HepG2 (cell line): ENCODE data around the gene STRN3. TPM values are rescaled to one million over a fixed set of nuclear protein-coding genes. Genes with fewer than 3 reads are reported as not detected.

Experiments
- EEA1 ChIP-seq: sonication (generic); formaldehyde crosslinking; IDR thresholded peaks from 2 replicates; pipeline ENCODE4 v1.5.1; 2020; ENCODE audit warnings: mild to moderate bottlenecking, missing genetic modification reagents, borderline replicate concordance
- GFI1 ChIP-seq: sonication (generic); formaldehyde crosslinking; IDR thresholded peaks from 2 replicates; pipeline ENCODE4 v1.5.0; 2020; ENCODE audit warnings: missing genetic modification reagents, mild to moderate bottlenecking, borderline replicate concordance
- IKZF4 ChIP-seq: sonication (generic); formaldehyde crosslinking; IDR thresholded peaks from 2 replicates; pipeline ENCODE4 v1.5.1; 2020; ENCODE audit warnings: borderline replicate concordance, mild to moderate bottlenecking, low read depth, missing genetic modification reagents; ENCODE audit errors: not compliant biosample characterization
- NAIF1 ChIP-seq: sonication (generic); formaldehyde crosslinking; IDR thresholded peaks from 2 replicates; pipeline ENCODE4 v1.5.0; 2020; ENCODE audit warnings: mild to moderate bottlenecking, missing genetic modification reagents, borderline replicate concordance
- NFE2L1 ChIP-seq: sonication (generic); formaldehyde crosslinking; IDR thresholded peaks from 2 replicates; pipeline ENCODE4 v1.4.0; 2020; ENCODE audit warnings: missing genetic modification reagents, mild to moderate bottlenecking, borderline replicate concordance
- POLR2G ChIP-seq: fragments of 200-400 bp; formaldehyde crosslinking; IDR thresholded peaks from 2 replicates; pipeline ENCODE4 v1.6.1; 2018; ENCODE audit warnings: mild to moderate bottlenecking, low read depth, low read length, moderate library complexity
- RCOR2 ChIP-seq: IDR thresholded peaks from 2 replicates; pipeline ENCODE4 v1.6.1; 2016; ENCODE audit warnings: missing biosample characterization, missing genetic modification reagents
- ZNF7 ChIP-seq: IDR thresholded peaks from 2 replicates; pipeline ENCODE4 v1.6.1; 2016; ENCODE audit warnings: missing biosample characterization, missing genetic modification reagents
- ZNF747 ChIP-seq: sonication (generic); formaldehyde crosslinking; IDR thresholded peaks from 2 replicates; pipeline ENCODE4 v1.8.1; 2023; ENCODE audit warnings: missing genetic modification reagents, mild to moderate bottlenecking, borderline replicate concordance
- ZNF782 ChIP-seq: sonication (generic); formaldehyde crosslinking; IDR thresholded peaks from 2 replicates; pipeline ENCODE4 v1.4.0; 2020; ENCODE audit warnings: missing genetic modification reagents, mild to moderate bottlenecking, borderline replicate concordance
- polyA plus RNA-seq, 8 experiments: library from polyadenylated mRNA; depleted of rRNA in 3 of 8; stranded (reverse) in 7 of 8; unstranded in 1 of 8; fragments of >200 nt; fragmentation: Illumina TruSeq in 4 of 8; extraction: Trizol in 4 of 8; gene quantifications; 2 replicates each; pipeline versions ENCODE4 v1.2.1 to v1.2.3, GENCODE V29; 2011 to 2016; ENCODE audit warnings: low read depth in 4 of 8, missing spikeins in 1 of 8, mixed read lengths in 1 of 8; ENCODE audit not compliant: insufficient read depth in 1 of 8
- total RNA-seq, 5 experiments: library from RNA; depleted of rRNA; stranded (reverse); fragments of >200 nt; fragmentation: Illumina TruSeq; extraction: Trizol; gene quantifications; 2 replicates each; pipeline ENCODE4 v1.2.3, GENCODE V29; 2016; ENCODE audit warnings: low read depth in 1 of 5
- TF ChIP-seq, protein P1 (sequence below), 2 experiments: fragments of 450-650 bp in 1 of 2; sonication (generic) in 1 of 2; formaldehyde crosslinking in 1 of 2; IDR thresholded peaks; 2 replicates each; pipeline versions ENCODE4 v1.6.1 to v1.8.0; 2016 to 2022; ENCODE audit warnings: antibody characterized with exemption in 1 of 2, mild to moderate bottlenecking in 1 of 2, missing genetic modification reagents in 1 of 2
- TF ChIP-seq, protein P2 (sequence below): sonication (generic); formaldehyde crosslinking; IDR thresholded peaks from 2 replicates; pipeline ENCODE4 v1.4.0; 2020; ENCODE audit warnings: missing genetic modification reagents
- TF ChIP-seq, protein P3 (sequence below): sonication (generic); formaldehyde crosslinking; IDR thresholded peaks from 2 replicates; pipeline ENCODE4 v1.4.0; 2020; ENCODE audit warnings: missing genetic modification reagents, borderline replicate concordance

Gene STRN3
- total and polyA plus RNA-seq, 2 of the 13 experiments (the other 11 are each of a cell fraction or from before 2014, with no cell fraction given) = 49.4 to 123 TPM

DNA sequence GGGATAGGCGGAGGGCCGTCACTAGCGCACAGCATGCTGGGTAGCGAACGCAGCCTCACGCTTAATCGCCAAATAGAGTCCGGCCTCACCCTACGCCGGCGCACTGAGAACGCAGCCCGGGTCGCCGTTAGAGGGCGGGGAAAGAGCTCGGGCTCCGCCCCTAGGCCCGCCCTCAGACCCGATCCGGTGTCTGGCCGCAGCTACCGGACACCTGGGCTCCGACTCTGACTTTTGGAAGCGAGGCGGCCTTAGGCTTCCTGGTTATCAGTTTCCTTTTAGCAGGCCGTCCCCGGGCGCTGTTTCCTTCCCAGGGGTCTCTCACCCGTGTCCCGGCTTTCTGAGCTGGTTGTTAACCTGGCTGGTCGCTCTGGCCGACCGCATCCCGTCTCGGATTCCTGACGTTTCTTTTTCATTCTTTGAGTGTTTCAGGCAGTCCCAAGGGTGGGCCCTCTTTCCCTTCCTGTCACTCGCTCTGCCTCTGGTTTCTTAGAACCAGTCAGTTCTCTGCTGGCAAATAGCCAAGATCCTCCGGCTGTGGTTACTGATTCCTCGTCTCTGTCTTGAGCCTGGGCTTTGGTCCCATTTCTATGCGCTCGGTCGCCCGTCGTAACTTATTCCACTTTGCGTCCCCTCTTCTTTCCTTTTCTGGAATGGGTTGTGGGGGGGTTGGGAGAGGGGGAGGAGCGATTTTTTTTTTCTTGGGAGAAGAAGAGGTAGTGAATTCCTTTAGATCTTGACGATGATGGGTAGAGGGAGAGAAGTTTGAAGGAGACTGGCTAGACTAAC is 464 bp upstream of the STRN3 start (continued):
- TF ChIP-seq, protein P1, sequence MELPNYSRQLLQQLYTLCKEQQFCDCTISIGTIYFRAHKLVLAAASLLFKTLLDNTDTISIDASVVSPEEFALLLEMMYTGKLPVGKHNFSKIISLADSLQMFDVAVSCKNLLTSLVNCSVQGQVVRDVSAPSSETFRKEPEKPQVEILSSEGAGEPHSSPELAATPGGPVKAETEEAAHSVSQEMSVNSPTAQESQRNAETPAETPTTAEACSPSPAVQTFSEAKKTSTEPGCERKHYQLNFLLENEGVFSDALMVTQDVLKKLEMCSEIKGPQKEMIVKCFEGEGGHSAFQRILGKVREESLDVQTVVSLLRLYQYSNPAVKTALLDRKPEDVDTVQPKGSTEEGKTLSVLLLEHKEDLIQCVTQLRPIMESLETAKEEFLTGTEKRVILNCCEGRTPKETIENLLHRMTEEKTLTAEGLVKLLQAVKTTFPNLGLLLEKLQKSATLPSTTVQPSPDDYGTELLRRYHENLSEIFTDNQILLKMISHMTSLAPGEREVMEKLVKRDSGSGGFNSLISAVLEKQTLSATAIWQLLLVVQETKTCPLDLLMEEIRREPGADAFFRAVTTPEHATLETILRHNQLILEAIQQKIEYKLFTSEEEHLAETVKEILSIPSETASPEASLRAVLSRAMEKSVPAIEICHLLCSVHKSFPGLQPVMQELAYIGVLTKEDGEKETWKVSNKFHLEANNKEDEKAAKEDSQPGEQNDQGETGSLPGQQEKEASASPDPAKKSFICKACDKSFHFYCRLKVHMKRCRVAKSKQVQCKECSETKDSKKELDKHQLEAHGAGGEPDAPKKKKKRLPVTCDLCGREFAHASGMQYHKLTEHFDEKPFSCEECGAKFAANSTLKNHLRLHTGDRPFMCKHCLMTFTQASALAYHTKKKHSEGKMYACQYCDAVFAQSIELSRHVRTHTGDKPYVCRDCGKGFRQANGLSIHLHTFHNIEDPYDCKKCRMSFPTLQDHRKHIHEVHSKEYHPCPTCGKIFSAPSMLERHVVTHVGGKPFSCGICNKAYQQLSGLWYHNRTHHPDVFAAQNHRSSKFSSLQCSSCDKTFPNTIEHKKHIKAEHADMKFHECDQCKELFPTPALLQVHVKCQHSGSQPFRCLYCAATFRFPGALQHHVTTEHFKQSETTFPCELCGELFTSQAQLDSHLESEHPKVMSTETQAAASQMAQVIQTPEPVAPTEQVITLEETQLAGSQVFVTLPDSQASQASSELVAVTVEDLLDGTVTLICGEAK (IDR thresholded peaks at IDR 0.05) = peak; percentile 25; the same call in 1 of the 2 replicates
- TF ChIP-seq, protein P1 (CRISPR knock-in tag; IDR thresholded peaks at IDR 0.05) = peak; percentile 76
- TF ChIP-seq IKZF4 (CRISPR knock-in tag) (peak; percentile 61), ZNF7 (CRISPR knock-in tag) (no peak), ZNF747 (peak; percentile 90), GFI1 (CRISPR knock-in tag) (peak; percentile 87; the same call in 1 of the 2 replicates), NFE2L1 (CRISPR knock-in tag) (no peak), NAIF1 (peak; percentile 95), EEA1 (peak; percentile 73; the same call in 1 of the 2 replicates), ZNF782 (CRISPR knock-in tag) (no peak), POLR2G (peak; percentile 93), RCOR2 (peak; percentile 84)
- TF ChIP-seq, protein P2, sequence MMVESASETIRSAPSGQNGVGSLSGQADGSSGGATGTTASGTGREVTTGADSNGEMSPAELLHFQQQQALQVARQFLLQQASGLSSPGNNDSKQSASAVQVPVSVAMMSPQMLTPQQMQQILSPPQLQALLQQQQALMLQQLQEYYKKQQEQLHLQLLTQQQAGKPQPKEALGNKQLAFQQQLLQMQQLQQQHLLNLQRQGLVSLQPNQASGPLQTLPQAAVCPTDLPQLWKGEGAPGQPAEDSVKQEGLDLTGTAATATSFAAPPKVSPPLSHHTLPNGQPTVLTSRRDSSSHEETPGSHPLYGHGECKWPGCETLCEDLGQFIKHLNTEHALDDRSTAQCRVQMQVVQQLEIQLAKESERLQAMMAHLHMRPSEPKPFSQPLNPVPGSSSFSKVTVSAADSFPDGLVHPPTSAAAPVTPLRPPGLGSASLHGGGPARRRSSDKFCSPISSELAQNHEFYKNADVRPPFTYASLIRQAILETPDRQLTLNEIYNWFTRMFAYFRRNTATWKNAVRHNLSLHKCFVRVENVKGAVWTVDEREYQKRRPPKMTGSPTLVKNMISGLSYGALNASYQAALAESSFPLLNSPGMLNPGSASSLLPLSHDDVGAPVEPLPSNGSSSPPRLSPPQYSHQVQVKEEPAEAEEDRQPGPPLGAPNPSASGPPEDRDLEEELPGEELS (CRISPR knock-in tag) = peak; percentile 47; the same call in 1 of the 2 replicates
- TF ChIP-seq, protein P3, sequence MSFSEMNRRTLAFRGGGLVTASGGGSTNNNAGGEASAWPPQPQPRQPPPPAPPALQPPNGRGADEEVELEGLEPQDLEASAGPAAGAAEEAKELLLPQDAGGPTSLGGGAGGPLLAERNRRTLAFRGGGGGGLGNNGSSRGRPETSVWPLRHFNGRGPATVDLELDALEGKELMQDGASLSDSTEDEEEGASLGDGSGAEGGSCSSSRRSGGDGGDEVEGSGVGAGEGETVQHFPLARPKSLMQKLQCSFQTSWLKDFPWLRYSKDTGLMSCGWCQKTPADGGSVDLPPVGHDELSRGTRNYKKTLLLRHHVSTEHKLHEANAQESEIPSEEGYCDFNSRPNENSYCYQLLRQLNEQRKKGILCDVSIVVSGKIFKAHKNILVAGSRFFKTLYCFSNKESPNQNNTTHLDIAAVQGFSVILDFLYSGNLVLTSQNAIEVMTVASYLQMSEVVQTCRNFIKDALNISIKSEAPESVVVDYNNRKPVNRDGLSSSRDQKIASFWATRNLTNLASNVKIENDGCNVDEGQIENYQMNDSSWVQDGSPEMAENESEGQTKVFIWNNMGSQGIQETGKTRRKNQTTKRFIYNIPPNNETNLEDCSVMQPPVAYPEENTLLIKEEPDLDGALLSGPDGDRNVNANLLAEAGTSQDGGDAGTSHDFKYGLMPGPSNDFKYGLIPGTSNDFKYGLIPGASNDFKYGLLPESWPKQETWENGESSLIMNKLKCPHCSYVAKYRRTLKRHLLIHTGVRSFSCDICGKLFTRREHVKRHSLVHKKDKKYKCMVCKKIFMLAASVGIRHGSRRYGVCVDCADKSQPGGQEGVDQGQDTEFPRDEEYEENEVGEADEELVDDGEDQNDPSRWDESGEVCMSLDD (CRISPR knock-in tag) = no peak; the same call in 1 of the 2 replicates
